Astrocyte of the cerebellum (primary cell): Measurements from ENCODE around the gene ST6GALNAC4.

Experiments
- DNase-seq: peaks from one replicate; pipeline ENCODE4 v3.0.0-alpha.2; 2011; ENCODE audit warnings: low read depth
- H3K4me3 ChIP-seq: 2 replicates; pipeline ENCODE4 v1.5.1; 2011; ENCODE audit warnings: mild to moderate bottlenecking, low read depth, low read length, moderate library complexity
- in situ Hi-C: cut with HindIII; loops from 2 replicates; pipeline ENCODE4 v1.10.0; 2017; ENCODE audit warnings: low sequenced_read_pairs
- TF ChIP-seq, protein P1 (sequence below): IDR thresholded peaks from 2 replicates; pipeline ENCODE4 v1.5.1; 2012; ENCODE audit warnings: low read length, low read depth, moderate library complexity, mild to moderate bottlenecking; ENCODE audit errors: missing control alignments

The ST6GALNAC4 gene

DNA sequence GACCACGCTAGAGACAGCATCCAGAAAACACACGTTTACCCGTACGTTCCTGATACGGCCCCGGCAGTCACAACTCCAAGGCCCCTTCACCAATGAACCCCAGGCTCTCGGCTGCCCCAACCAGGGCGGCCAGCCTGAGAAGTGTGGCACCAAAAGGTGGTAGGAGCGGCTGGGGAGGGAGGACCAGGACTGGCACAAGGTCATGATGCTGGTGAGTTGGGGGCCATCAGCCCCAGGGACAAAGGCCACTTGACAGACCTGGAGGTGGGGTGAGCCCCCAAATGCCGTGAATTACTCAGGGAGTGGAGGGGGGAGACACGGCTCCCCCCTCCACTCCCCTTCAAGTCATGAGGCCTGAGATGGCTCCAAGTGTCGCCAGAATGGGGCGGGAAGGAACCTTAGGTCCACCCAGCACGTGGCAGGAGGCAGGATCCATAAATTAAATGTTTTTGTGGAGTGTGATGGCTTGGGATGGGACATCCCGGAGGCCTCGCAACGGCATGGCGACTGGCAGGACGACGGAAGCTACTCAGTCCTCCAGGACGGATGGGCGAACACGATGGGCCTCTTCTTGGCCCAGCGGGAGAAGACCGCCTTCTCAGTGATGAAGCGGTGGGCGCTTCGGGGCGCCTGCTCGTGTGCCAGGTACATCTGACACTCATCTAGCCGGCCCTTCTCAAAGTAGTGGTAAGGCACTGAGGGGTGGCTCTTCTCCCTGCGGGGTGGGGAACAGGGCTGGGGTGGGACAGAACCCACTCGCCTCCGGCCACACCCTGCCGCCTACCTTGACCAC is 8.8 kb downstream of the ST6GALNAC4 start:
- in situ Hi-C loops: no loop called here
- no peak for DNase-seq
- H3K4me3 ChIP-seq: no peak overlapping the region
- TF ChIP-seq, protein P1, sequence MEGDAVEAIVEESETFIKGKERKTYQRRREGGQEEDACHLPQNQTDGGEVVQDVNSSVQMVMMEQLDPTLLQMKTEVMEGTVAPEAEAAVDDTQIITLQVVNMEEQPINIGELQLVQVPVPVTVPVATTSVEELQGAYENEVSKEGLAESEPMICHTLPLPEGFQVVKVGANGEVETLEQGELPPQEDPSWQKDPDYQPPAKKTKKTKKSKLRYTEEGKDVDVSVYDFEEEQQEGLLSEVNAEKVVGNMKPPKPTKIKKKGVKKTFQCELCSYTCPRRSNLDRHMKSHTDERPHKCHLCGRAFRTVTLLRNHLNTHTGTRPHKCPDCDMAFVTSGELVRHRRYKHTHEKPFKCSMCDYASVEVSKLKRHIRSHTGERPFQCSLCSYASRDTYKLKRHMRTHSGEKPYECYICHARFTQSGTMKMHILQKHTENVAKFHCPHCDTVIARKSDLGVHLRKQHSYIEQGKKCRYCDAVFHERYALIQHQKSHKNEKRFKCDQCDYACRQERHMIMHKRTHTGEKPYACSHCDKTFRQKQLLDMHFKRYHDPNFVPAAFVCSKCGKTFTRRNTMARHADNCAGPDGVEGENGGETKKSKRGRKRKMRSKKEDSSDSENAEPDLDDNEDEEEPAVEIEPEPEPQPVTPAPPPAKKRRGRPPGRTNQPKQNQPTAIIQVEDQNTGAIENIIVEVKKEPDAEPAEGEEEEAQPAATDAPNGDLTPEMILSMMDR: no peak

DNA sequence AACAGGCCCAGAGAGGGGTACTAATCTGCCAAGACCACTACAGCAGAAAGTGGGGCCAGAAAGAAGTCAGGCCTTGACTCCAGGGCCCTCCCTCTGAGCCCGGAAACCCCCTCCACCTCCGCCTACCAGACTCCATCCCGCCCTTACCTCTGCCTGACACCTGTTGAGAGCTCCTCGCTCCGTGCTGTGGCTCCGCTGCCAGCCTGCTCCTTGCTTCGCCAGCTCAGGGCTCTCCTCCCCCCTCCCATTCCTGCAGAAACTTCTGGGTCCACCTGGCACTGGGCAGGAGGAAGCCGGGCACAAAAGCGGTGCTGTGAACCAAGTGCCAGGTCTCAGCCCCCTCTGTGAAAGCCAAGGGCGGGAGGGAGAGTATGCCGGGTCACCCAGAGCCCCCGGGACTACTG is 11.1 kb downstream of the ST6GALNAC4 start:
- H3K4me3 ChIP-seq: no peak overlapping the region

DNA sequence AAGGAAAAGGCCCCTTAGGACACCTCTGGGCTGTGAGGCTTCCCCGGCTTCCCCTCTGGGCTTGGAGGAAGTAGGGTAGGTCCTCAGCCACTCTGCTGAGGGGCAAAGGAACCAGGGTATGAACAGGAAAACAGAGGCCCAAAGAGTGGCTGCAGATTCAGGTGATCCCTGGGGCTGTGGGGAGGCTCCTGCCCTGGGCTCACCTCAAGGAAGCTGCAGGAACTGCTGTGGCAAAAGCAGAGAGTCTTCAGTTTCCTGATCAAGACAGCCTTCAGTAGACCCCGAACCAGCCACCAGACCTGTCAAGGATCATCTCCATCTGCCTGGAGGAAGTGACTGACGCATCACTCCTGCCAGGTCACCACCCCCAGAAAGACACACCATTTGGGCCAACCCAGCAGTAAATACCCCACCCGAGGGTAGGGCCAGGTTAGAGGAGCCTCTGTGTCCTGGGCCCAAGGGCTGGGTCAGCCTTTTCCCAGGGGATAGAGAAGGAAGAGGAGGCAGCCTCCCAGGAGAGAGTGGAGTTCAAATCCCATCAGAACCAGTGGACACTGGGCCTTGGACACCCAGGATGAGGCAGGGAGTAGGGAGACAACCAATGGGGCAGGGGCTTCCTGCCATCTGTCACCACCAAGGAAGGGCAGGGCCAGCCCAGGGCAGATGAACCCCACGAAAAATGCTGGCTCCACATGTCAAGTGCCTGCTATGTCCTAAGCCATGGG is 11.7 kb downstream of the ST6GALNAC4 start:
- no peak overlapping the region for H3K4me3 ChIP-seq
- in situ Hi-C loops: no loop called here
- no peak for DNase-seq
- TF ChIP-seq, protein P1: no peak

More for the DNA sequence above, 11.1 kb downstream of the ST6GALNAC4 start:
- TF ChIP-seq, protein P1: no peak
- in situ Hi-C loops: no loop called here
- DNase-seq: no peak

DNA sequence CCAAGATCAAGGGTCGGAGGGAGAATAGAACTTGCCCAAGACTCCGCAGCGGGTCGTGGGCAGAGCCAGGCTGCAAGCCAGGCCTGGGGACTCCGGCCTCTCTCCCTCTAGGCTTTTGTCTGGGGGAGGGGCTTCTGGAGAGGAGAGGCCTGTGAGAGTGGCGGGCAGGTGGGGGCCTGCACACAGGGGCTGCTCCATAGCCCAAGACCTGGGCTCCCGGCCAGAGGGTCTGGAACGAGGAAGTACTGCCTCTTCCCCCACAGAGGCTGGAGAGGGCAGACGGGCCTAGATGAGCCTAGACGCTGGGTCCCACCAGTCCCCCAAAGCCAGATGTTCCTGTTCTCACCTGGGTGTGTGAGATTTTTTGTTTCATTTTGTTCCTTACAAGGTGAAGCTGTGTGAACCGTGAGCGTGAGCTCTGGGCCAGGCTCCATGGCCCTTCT is 12.3 kb downstream of the ST6GALNAC4 start:
- DNase-seq: no peak
- no peak overlapping the region for H3K4me3 ChIP-seq
- in situ Hi-C loops: no loop called here
- TF ChIP-seq, protein P1: no peak

DNA sequence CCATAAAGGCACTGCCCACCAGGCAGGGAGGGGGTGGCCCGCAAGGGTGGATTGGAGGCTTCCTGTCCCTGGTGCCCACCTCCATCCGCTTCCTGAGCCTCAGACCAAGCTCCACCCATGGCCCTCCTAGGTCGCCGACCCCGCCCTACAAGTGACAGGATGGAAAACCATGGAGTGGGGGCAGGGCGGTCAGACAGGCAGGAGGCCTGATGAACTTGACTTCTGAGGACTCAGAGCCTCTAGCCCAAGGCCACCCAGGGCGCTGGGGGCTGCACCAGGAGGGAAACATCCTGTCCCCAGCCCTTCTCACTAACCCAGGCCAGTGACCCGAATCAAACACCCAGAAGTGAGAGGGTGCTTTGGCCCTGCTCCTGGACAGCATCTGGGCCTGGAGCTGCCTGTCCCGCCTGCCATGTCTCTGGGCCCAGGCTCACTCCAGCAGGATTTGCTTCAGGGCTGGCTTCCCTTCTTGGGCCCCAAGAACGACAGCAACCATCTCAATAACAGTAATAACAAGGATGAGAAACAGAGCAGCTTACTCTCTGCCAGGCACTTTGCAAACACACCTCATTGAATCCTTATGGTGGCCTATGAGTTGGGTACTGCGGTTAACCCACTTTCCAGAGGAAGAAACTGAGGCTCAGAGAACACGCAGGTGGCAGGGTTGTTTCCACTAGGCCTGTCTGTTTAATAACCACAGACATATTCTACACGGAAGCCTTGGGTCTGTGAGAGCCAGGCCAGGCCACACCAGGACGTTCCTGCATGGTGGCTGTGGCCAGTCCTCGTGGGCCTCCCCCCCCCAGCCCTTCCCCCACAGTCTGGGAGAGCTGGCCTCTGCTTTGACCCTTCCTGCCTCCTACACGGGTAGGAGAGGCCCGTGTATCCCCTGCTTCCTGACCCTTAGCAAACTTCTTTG is 13.0 kb downstream of the ST6GALNAC4 start:
- H3K4me3 ChIP-seq: no peak overlapping the region
- in situ Hi-C loops: no loop called here
- DNase-seq: no peak
- TF ChIP-seq, protein P1: no peak
